Stimulated activated CD4-positive, alpha-beta T cell treated with anti-CD3 and anti-CD28 coated beads, Interleukin-4, amount 100 ng/mL, for 1 hour (primary cell): Measurements from ENCODE around the gene KCNMB2.
"Not testable (repeated sequence)": the region's sequence is repeated elsewhere in the genome, so short reads cannot be mapped to it uniquely, and the experiment has no call there.

Experiments
- DNase-seq: peaks from one replicate; pipeline ENCODE4 v3.0.0-alpha.2; 2020

KCNMB2 gene

DNA sequence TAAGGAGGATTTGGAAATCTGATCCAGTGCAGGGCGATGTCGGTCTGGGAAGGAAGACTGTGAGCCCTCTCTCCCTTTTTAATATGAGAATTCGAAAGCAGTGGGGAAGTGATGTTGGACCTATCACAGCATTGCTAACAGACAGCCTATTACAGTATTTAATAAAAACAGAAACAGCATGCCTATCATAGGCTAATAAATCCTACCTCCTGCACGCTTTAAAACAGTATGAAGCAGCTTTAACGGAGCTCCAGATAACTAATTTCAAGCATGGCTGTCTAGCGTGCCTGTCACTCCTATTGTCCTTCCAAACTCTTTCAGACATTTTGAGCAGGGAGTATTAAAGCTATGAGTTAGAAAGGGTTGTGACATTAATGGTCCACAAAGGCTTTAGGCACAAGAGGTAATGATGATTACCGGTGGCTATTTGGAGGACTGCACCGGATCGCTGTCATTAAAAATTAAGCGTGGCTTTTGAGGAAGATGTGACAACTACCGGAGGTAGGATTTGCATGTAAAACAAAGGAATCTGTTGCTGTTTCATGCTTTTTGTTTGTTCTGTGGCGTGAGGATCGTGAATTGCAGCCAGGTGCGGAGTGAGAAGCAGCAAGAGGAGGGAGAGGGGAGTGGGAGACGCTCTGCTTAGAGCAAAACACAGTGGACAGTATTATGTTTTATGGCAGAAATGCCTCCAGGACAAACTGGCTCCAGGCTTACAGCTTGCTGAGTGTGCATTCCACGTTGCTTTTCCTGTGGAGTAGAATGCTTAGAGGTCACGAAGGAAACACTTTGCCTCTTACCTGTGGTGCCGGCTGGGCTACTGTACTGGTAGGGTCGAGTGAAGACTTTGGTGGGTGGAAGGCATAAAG lies at the start of gene KCNMB2:
TSS of gene KCNMB2 (plus strand) at position 226 of the 869 bp plus-strand sequence.
- DNase-seq: no peak

GRCh38 chr3:178486903-178487302 lies 49.3 kb upstream of the KCNMB2 start:
- no peak for DNase-seq

DNA sequence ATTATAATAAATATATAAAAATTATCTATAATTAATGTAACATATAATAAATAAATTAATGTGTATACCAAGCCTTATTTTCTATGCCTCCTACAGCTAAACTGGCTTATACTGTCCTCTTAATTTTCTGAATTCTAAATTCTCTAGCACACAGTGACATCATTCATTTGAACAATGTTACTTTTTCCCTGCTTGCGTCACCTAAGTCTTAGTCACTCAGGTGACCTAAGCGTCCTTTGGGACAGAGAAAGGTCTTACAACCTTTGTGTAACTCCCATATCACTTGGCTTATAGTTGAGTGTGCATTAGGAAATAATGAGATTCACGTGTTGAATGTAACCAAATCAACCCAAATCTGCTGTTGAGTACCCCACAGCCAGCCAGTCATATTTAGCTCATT lies 48.5 kb upstream of the KCNMB2 start:
- no peak for DNase-seq

GRCh38 chr3:178491751-178492150 lies 44.5 kb upstream of the KCNMB2 start:
- DNase-seq: no peak

DNA sequence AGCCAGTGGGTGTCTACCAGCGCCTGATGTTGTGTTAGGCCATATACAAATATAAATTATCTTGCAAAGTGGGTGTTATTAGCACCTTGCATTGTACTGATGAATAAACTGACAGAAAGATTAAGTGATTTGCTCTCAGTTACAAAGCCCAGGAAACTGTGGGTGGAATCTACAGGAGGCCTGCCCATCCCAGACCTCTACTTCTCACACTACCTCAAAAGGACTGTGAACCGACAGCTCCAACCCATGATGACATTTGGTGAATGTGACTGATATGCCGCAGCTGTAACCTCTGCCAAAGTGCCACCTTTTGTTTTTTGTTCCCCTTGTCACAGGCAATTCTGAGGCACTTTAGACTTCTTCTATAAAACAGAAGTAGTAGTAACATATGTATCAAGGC lies 43.7 kb upstream of the KCNMB2 start:
- no peak for DNase-seq

GRCh38 chr3:178494386-178494785 lies 41.9 kb upstream of the KCNMB2 start:
- DNase-seq: no peak

- DNase-seq: no peak
Observed at GRCh38 chr3:178496911-178497310, 39.3 kb upstream of the KCNMB2 start.

GRCh38 chr3:178498871-178499270 lies 37.4 kb upstream of the KCNMB2 start:
- no peak for DNase-seq

GRCh38 chr3:178500631-178501030 lies 35.6 kb upstream of the KCNMB2 start:
- no peak for DNase-seq

GRCh38 chr3:178504128-178504527 lies 32.1 kb upstream of the KCNMB2 start:
- DNase-seq: no peak

DNA sequence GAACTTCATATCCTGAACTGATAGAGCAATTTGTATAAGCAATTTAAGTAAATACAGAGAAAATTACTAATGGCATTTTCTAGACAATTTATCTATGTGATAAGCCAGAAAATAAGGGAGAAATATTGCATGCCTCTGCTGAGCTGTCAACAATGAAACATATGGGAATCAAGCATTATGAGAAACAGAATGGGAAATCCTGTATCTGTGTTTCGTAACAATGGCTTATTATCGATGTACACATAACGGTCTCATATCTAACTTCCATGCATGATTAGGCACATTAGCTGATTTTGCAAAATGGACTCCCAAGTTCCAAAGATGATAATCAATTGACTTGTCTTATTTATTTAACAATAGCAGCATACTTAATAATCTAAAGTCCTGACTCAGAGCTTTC lies 30.4 kb upstream of the KCNMB2 start:
- no peak for DNase-seq

GRCh38 chr3:178507507-178508442 lies 28.5 kb upstream of the KCNMB2 start:
- DNase-seq: no peak

DNA sequence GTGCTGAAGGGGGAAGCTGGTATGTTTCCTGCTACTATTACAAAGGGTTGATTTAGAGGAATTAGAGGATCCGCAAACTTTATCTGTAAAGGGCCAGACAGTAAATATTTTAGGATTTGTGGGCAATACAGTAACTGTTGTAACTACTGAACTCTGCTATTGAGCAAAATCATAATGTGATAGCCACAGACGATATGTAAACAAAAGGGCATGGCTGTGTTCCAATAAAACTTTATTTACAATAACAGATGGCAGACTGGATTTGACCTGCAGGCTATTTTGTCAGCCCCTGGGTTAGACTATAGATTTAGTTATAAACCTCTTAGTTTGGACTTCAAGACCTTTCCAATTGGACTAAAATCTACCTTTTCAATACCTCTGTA lies 27.8 kb upstream of the KCNMB2 start:
- DNase-seq: no peak

DNA sequence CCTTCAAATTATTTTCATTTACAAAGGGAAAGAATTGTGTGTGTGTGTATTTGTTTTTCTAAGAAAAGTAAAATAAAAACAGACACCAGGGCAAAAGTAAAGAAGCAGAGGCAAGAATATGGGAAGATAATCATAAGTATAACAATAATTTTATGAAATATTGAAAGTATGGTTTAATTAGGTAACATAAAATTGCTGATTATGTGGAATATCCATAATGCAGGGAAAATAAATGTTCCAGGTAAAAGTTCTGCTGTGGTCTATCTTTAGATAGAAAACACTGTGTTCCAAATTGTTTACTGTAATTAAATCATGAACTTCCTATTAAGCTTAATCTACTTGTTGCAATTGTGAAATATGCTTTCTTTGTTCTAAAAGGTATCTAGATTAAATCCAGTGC lies 25.7 kb upstream of the KCNMB2 start:
- DNase-seq: no peak

DNA sequence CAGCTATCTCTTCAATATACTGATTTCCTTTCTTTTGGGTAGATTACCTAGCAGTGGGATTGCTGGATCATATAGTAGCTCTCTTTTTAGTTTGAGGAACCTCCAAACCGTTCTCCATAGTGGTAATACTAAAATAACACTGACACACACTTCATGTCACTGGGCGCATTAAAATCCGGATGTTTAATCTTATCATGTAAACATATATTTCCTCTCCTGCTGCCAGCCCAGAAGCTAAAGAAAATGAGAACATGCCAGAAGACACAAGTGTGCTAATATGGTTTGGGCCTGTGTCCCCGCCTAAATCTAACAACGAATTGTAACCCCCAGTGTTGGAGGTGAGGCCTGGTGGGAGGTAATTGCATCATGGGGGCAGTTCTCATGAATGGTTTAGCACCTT lies 23.6 kb upstream of the KCNMB2 start:
- DNase-seq: no peak

GRCh38 chr3:178513546-178514380 lies 22.5 kb upstream of the KCNMB2 start:
- no peak for DNase-seq

GRCh38 chr3:178514401-178514800 lies 21.8 kb upstream of the KCNMB2 start:
- no peak for DNase-seq

GRCh38 chr3:178515076-178515744 lies 21.0 kb upstream of the KCNMB2 start:
- not testable (repeated sequence) for DNase-seq

- DNase-seq: no peak
Observed at GRCh38 chr3:178517665-178518334, 18.4 kb upstream of the KCNMB2 start.

DNA sequence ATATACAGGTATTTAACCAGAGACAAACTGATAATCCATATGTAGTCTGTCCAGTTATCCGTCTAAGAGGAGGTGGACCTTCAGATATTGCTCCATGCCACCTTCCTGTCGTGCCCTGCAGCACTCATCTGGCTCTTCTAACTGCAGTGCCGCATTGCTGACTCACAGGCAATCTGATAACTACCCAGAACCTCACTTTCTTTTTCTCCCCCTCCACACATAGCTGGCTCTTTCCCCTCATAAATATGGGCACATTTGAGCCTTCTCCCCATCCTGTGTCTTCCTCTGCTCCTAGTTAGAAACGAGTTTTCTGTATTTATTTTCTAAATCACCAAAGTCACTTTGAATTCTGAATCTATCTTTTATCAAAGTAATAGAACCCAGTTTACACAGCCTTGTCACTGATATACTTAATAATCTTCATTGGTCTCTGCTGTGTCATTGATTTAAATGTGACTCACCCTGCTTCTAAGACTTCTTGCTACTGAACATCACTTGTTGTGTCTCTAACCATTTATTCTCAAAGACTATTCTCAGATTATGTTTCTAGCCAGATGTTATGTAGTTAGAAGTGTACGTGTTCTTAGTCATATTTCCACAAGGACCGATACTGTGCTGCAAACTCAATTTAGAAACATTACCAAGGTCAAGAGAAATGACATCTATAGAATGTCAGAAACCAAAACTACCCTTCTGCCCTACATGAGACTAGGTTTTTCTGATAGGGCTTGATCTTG lies 17.4 kb upstream of the KCNMB2 start:
- DNase-seq: no peak

DNA sequence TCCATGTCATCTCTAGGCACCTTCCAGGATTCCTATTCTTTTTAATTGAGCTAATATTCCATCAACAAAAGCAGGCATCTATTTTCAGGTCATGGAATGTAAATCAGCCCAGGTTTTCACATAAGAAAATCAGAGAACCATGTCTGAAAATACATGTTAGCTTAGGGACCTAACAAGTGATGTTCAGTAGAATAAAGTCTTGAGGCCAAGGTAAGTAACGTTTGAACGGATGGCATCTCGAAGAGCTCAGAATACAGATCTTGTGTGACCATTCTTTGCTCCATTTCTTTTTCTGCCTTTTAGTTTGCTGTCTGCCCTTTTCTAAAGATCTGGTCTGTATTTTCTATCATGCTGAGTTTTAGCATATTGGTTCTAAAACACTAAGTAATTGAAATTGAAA lies 16.5 kb upstream of the KCNMB2 start:
- DNase-seq: no peak
